GM18498 (cell line): ENCODE measurements around the gene PLAAT2.
"Not testable (repeated sequence)": the region's sequence is repeated elsewhere in the genome, so short reads cannot be mapped to it uniquely, and the experiment has no call there.

Experiments
- ATAC-seq: cut with Tn5 transposase; IDR thresholded peaks from one replicate; pipeline ENCODE4 v1.9.1; 2021; ENCODE audit warnings: mild to moderate bottlenecking, moderate library complexity; ENCODE audit not compliant: unreplicated experiment

Gene PLAAT2

DNA sequence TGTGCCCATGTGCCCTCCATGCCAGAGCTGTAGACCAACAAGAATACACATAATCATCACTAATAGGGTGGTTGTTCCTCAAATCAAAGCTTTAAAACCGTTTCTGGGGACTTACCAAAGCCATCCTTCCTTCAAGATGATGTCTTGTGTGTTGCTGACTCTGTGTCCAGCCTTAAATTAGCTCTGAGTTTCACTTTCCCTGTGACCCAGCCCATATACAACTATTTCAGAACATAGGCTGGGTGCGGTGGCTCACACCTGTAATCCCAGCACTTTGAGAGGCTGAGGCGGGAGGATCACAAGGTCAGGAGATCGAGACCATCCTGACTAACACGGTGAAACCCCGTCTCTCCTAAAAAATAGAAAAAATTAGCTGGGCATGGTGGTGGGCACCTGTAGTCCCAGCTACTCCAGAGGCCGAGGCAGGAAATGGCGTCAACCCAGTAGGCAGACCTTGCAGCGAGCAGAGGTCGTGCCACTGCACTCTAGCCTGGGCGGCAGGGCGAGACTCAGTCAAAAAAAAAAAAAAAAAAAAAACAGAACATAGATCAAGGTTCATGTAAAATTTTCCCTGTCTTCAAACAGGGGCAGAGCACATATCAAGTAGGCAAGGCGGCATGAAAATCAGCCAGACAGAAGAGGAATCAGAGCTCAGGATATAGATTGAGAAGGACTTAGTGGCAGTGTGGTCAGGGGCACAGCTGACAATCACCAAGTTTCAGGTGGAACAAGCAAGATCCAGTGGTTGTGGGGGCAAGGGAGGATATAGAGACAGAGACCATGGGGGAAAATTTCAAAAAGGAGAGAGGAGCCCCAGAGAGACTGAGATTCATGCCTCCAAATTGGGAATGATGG lies at the start of gene PLAAT2:
PLAAT2 (minus strand) TSS at position 179 of the 855 bp plus-strand sequence; CDS start at position 124, 55 bp downstream.
- ATAC-seq: peak; percentile 7

DNA sequence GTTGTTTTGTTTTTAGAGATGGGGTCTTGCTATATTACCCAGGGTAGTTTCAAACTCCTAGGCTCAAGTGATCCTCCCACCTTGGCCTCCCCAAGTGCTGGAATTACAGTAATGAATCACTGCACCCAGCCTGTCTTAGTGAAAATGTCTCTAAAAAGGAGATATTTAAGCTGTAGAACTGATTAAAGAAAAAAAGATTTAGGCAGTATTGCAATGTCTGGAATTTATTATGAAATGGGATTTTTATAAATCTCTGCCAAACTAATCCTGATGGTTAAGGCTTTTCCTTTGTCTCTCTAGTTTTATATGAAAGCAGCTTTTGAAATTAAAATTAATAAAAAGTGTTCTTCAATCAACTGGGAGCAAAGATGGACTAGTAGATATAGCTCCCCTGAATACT lies 49.0 kb upstream of the PLAAT2 start:
- no peak for ATAC-seq

DNA sequence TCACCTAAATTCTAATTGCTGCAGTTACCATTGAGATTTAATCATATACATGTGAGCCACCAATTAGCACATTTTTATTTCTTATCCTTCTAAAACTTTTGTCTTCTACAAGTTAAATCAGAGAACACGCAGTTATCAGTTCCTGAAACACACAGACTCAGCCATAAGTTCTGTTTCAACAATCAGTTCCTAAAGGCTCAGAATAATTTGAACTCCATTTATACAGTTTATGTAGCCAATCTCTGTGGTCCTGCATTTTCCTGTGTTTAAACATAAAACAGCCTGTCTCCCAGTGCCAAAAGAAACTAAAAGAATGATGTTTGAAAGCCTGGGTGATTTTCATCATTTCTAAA lies 48.2 kb upstream of the PLAAT2 start:
- no peak for ATAC-seq

DNA sequence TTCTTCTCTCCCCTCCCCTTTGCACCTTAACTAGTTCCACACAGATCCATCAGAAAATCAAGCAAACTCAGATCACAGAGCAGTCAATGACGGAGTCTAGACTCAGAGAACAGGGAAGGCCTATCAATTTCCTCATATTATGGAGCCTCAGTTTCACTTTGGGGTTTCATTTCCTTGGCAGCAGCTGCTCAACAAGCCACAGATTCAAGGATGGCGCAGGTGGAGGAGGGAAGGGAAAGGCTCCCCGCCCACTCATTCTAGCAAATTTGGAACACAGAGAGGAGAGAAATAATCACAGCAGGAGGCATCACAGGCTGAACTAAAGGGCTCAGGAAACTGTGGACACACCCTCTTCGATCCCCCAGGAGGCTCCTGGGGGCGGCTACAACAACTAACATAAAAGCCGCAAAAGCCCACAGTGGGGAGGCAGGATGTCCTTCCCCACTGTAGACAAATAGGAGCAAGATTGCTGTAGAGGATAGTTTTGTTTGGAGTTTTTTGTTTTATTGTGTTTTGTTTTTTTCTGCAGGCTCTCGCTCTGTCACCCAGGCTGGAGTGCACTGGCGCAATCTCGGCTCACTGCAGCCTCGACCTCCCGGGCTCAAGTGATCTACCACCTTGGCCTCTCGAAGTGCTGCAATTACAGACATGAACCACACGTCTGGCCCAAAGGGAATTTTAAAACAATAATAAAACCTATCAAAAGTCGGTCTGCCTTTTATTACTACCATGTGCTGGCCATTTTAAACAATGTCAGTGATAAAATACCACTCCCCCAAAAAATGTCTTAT lies 47.6 kb upstream of the PLAAT2 start:
- no peak for ATAC-seq

DNA sequence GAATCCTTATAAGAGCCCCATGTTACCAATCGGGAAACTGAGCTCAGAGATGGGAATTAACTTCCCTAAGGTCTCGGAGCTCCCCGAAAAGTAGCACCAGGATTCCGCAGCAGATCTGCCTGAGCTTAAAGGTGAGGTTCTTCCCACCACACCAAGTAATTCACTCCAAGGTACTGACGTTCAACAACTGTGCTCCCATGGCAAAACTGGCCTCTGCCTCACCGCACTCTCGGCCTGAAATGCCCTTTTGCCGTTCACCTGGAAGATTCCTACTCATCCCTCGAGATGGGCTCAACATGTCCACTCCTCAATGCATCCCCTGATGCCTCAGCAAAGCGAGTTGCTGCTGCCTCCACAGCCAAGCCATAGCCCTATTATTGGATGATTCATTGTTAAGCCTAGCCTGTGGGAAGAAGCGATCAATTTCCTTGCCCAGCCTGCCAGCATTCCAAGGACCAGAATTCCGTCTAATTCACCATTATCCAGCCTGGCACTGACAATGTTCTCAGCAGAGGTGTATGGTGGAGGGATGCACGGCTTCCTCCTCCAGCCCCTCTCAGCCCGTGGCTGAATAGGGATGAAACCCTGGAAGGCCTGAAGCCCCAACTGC lies 46.9 kb upstream of the PLAAT2 start:
- no peak for ATAC-seq

DNA sequence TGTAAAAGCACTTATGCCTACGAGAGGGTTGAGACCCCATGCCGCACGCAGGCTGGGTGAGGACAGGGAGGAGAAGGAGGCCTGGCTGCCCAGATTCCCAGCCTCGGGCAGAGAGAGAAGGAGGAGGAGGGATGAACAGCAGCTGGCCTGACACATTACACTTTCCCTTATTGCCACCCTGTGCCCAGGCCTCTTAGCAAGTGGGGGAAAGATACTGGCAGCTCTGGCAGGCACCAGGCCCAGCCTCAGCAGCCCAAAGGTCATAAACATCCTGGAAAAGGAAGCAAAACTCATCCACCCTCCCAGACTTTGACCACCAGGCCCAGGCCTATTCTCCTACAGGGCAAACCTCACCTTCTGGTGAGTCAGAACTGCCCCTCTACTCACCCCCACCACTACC lies 46.4 kb upstream of the PLAAT2 start:
- no peak for ATAC-seq

DNA sequence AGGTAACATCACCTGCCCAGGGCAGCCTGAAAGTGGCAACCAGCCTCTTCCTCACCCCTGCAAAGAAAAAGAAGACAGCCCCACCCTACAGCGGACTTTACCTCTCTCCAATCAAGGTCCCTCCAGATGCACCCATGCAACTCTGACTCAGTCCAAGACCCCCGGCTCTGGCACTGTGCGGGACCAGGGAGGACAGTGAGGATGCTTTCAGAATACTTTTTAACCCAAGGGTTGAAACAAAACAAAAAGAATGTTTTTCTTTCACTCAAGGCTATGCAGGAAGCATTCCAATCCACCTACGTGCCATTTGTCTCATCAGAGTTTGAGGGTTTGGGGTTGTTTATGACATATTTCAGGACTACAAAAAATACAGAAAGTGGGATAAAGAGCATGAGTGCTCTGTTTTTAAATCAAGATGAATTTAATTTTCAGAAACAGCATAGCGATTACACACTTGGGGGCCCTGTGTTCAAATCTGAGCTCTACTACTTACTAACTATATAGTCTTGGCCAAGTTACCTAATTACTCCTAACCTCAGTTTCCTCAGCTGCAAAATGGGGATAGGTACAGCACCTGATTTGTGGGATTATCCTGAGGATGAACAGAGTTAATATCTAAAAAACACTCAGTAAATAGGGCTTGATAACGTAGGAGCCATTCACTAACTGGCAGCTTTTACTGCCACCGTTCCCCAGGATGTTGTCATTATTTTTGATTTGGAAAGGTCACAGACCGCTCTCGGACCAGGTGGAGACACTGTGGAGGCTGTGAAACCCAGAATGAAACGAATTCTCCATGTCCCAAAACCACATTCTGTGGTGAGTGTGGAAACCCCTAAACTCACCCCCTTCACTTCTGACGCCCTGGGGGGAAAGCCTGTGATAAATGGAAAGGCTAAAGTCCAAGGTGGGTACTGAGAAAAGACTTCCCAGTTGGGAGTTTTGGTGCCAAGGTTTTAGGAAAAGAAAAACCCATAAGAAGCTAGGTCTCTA lies 45.5 kb upstream of the PLAAT2 start:
- ATAC-seq: no peak

DNA sequence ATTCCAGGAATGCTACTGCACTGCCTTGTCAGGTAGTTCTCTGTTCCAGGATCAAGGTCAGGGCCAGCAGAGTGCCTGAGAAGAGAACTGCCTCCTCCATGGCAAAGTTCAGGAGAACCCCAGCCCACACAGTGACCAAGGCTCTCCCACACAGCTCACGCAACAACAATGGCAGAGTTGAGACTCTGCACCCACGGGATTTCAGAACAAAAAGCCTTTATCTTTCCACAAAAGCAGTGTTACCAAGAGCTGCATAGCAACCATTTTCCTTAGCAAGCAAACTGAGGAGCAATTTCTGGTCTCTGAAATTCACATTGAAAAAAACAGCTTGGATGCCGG lies 40.0 kb upstream of the PLAAT2 start:
- ATAC-seq: no peak

DNA sequence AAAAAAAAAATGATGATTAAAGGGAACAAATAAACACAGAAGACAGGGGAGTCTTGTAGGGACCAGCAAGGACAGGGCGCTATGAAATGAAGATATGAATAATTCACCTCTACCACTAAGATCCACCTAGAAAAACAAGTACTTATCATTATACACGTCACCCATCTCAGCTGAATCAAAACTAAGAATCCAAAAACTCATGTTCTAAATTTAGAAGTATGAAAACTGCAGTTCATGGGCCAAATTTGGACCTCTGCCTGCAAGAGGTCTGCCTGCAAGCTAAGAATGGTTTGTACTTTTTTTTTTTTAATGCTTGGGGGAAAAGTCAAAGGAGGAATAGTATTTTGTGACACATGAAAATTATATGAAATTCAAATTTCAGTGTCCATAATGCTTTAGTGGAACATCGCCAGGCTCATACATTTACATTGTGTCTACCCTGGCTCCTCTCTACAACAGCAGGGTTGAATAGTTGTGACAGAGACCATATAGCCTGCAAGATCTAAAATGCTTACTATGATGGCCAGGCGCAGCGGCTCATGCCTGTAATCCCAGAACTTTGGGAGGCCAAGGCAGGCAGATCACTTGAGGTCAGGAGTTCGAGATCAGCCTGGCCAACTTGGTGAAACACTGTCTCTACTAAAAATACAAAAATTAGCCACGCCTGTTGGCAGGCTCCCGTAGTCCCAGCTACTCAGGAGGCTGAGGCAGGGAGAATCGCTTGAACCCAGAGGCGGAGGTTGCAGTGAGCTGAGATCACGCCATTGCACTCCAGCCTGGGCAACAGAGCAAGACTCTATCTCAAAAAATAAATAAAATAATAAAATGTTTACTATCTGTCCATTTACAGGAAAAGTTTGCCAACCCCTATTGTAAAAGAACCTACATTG lies 39.4 kb upstream of the PLAAT2 start:
- ATAC-seq: not testable (repeated sequence)

DNA sequence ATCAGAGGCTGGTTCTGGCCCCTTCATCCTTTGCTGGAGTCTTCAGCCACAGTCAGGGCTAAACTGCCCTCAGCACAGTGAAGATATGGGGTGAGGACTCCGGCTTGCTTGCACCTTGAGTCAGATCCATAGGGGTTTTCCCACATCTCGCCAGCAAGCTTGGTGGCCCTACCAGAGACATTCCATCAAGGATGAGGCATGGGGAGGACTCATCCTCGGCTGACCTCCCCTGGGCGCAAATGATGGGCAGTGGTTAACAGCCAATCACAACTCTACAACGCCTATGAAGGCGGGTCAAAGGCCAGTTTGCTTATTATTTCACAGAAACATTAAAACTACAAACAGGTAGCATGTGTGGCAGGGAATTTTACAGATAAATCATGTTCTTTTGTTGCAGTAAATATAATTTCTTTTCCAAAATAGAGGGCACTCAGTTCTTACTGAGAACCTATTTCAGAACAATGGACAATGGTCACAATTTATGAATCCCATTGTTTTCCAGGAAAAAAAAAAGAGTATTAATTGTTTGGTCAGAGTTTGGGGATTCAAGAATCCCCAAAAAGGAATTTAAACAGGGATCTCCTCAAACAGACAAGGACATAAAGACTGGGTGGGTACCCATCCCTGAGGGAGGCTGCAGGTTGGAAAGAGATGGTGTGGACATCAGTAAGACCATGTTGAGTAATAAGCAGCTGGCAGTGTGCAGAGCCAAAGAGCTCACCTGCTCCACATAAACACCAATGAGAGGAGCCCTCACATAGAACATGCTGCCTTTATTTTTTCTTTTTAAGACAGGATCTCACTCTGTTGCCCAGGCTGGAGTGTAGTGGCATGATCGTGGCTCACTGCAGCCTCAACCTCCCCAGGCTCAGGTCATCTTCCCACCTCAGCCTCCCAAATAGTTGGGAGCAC lies 36.3 kb upstream of the PLAAT2 start:
- no peak for ATAC-seq

DNA sequence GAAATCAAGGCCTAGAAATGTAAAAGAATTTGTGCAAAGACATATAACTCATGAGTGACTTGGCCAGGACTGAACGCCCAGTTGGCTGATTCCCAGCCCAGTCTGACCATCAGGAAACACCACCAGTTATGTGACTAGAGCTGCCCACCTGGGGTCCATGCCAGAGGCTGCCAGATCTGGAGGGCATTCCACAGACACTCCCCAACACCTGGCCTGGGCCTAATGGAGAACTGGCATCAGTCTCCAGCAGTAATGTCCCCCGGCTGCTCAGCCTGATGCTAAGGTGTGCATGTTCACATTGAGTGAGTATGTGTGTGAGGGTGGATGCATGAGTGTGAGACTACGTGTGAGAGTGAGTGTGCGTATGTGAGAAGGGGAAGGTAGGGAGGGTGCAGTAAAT lies 35.4 kb upstream of the PLAAT2 start:
- no peak for ATAC-seq

DNA sequence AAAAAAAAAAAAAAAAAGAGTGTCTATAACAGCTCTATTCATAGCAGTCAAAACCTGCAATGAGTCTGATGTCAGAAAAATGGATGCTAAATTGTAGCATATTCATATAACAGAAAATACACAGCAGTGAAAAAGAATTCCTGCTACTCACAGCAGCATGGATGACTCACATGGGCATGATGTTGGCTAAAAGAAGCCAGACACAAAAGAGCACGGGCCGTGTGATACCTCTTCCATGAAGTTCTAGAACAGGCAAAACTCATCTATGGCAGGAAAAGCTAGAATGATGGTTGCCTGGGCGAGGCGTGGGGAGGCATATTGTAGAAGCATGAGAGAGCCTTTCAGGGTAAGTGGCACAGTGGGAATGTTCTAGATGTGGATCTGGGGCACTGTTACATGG lies 32.1 kb upstream of the PLAAT2 start:
- ATAC-seq: no peak

DNA sequence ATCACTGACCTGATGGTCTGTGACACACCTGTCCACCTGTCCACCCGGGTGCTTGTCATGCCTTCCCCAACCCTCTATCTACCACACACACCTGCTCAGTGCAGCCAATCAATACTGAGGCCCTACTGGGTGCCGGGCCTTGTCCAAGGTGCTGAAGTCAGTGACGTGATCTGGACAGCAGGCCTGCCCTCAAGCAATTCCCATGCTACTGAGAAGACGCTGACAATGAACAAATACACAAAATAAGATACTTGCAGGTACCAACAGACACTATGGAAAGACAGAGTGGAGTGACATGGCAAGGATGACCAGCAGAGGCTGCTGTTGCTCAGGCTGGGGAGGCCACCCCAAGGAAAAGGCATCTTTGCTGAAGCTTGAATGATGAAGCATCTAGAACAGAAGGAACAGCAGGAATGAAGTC lies 29.8 kb upstream of the PLAAT2 start:
- no peak for ATAC-seq

DNA sequence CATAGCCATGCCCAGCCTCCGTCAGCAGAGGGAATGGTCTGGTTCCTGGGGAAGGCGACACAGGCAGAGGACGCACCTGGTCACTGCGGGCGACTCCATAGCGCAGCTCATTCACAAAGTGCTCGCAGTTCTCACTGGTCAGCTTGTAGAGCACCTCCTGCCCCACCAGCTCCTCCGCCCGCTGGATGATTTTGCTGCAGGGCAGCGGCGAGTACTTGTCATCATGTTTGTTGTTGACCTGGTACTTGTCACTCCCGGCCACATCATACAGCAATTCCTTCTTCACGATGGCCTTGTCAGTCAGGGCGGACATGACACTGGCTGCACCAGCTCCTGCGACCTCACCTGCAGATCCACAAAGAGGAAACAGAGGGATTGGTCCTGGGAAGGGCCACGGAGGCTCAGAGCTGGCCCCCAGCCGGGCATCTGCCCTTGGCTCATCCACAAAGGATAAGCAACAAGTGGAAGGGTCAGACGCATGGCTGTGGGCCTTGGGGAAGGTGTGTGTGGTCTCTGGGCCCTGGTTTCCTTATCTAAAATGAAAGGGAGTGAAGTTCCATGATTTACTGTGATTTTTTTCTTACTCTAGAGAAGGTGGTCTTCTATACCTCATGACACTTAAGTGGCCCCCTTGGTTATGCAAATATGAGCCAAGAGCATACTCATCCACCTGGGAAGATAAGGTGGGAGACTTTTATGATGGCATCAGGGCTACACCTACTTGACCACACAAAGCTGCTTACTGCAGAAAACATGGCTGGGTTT lies 27.0 kb upstream of the PLAAT2 start:
- ATAC-seq: no peak

DNA sequence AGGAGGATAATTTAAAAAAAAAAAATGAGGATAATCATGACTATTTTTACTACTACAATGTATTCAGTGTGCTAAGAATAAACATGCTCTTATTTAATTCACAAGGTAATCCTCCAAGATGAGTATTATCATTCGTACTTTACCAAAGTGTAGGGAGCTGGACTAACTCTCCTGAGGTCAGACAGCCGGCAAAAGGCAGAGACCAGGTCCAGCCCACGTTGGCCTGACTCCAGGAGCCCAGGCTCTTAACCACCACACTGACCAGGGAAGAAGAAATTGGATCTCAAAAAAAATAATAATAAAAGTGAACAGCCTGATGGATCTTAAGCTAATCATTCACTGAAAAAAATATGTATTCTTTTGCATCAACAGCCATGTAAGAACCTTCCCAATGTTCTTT lies 25.8 kb upstream of the PLAAT2 start:
- no peak for ATAC-seq

DNA sequence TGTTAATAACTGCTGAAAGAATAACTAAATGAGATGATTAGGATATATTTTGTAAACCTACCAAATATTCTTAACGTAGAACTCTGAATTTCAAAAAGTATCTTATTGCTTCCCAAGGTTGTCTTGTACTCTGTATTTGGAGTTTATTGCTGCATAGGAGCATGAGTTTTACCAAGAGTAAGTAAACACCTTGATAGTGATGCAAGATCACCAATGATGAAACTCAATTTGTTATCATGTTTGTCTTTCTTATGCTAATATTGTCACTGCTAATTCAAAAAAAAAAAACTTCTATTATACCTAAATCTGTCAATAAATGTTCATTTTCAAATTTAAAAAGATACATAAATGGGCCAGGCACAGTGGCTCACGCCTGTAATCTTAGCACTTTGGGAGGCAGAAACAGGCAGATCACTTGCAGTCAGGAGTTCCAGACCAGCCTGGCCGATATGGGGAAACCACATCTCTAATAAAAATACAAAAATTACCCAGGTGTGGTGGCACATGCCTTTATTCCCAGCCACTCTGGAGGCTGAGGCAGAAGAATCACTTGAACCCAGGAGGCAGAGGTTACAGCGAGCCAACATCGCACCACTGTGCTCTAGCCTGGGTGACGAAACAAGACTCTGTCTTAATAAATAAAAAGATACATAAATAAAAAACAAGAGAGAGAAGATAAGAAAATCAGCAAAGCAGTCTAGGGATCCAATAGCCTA lies 23.4 kb upstream of the PLAAT2 start:
- no peak for ATAC-seq

DNA sequence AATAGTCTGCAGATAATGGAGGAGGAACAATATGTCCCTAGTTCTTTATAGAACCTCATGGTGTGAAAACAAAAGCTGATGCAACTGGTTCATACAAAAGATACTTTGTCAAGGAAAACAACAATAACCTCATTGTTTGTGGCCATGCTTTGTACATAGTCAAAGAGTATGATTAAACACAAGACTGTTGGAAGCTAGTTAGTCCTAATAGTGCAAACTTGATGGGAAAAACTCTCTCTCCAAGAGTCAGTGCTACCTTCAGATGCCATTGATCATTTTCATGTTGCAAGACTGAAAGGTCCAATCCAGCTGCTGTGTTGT lies 20.1 kb upstream of the PLAAT2 start:
- ATAC-seq: no peak
